ENCODE data around the gene CLDN3. TPM values are rescaled to one million over a fixed set of nuclear protein-coding genes. Genes with fewer than 3 reads are reported as not detected.

CLDN3 gene
- total RNA-seq, 4 donors from 2014 or later: not detected

DNA sequence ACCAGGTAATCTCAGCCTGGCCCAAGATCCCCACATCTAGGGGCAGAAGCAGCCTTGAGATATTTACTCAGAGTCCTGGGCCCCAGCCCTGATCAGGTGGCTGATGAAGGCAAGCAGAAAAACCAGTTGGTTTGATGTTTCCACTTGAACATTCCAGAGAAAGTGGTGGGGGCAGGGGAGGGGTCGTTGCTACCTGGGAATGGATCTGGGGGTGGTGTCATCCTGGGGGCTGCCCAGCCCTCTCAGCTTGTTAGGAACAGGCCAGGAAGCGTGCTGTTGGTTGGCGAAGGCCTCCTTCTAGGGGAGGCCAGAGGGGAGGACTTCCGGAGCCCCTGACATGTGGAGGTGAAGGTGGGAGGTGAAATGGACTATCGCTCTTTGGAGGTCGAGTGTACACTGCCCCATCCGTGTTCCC is 27.7 kb downstream of the CLDN3 start:
- TF ChIP-seq, protein P1, sequence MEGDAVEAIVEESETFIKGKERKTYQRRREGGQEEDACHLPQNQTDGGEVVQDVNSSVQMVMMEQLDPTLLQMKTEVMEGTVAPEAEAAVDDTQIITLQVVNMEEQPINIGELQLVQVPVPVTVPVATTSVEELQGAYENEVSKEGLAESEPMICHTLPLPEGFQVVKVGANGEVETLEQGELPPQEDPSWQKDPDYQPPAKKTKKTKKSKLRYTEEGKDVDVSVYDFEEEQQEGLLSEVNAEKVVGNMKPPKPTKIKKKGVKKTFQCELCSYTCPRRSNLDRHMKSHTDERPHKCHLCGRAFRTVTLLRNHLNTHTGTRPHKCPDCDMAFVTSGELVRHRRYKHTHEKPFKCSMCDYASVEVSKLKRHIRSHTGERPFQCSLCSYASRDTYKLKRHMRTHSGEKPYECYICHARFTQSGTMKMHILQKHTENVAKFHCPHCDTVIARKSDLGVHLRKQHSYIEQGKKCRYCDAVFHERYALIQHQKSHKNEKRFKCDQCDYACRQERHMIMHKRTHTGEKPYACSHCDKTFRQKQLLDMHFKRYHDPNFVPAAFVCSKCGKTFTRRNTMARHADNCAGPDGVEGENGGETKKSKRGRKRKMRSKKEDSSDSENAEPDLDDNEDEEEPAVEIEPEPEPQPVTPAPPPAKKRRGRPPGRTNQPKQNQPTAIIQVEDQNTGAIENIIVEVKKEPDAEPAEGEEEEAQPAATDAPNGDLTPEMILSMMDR (IDR thresholded peaks at IDR 0.05; ENCODE audit: low read depth): no peak

DNA sequence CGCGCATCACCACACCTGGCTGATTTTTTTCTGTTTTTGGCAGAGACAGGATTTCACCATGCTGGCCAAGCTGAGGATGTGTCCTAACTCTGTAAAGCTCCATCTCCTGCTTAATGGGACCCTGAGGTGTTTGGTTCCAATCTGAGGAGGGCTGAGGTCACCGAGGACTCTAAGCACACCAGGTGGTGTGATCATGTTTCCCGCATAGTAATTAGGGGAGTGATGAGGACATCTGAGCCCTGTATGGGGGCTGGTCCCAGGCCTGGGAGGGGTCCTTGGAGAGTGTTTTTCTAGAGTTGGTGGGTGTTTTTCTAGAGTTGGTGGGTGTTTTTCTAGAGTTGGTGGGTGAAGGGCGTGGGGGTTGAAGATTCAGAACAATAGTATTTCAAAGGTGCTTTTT is 28.5 kb downstream of the CLDN3 start:
- TF ChIP-seq, protein P1 (IDR thresholded peaks at IDR 0.05; ENCODE audit: low read depth): no peak

DNA sequence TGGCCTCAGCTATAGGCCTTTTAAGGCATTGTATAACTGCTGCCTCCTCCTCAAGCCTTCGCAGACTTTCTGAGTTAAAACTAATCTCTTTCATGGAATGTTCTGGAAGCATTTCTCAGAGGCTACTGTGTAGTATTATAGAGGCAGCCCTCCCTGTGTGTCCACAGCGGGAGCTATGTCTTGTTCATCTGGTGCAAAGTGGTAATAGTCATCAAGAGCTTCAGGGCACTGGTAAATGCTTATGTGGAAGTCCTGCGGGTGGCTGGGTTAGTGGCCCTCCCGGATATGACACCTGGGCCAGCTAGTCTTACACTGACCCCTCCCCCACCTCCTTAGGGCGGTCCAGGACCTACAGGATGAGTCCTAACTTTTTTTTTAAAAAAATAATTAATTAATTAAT is 29.3 kb downstream of the CLDN3 start:
- TF ChIP-seq, protein P1 (IDR thresholded peaks at IDR 0.05; ENCODE audit: low read depth): no peak

DNA sequence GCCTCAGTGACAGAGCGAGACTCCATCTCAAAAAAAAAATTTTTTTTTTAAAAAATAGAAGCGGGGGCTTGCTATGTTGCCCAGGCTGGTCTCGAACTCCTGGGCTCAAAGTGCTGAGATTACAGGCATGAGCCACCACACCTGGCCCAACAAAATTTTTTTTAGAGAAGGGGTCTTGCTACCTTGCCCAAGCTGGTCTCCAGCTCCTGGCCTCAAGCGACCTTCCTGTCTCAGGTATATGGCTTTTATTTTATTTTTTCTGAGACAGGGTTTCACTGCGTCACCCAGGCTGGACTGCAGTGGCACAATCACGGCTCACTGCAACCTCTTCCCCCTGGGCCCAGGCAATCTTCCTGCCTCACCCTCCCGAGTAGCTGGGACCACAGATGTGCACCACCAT is 29.9 kb downstream of the CLDN3 start:
- TF ChIP-seq, protein P1 (IDR thresholded peaks at IDR 0.05; ENCODE audit: low read depth): no peak

DNA sequence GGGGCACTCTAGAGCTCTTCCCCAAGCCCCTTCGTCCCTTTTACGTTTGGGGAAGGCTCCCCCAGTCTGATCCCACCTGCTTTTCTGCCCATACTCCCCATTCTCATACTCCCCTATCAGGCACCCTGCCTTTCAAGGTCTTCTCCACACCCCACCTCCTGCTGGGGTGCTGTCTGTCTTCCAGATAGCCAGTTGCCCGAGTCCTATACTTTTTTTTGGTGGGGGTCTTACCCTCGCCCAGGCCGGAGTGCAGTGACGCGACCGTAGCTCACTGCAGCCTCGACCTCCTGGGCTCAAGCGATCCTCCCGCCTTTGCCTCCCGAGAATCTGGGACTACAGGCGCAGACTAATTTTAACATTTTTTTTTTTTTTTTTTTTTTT is 30.7 kb downstream of the CLDN3 start:
- TF ChIP-seq, protein P1 (IDR thresholded peaks at IDR 0.05; ENCODE audit: low read depth): no peak

DNA sequence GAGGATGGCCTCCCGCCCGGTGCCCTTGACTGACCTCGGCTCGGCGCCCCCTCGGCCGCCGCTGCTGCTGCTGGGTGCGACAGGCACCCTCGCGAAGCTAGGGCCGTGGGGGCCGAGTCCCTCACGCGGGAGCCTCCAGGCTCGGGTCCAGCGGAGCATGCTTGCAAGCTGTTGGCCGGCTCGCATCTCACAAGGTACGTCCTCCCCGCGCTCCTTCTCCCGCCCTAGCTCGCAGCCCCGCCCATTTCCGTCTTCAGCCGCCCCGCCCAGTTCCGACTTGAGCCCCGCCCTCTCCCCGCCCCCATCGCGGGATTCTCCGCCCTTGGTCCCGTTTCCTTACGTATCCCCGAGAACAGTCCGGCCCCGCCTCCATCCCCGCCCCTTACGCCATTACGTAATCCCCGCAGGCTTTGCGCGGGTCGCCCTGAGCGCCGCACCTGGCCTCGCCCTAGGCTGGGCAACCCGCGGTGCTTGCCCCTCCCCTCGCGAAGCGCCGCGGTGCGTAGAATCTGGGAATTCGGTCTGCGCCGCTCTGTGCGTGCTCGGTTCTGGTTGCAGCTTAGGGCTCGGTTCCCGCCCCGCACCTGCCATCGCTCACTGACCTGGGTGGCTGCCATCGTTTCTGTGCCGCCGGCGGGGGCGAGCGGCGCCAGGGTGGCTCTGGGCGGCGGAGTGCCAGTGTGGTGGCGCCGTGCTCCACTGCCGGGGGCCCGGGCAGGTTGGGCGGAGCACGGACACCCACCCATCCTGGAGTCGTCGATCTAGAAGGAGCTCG is 31.3 kb downstream of the CLDN3 start, which contains the start of gene ABHD11:
Gene ABHD11 (minus strand): TSS at position 191 of the 775 bp plus-strand sequence. CDS start 32 bp downstream, at position 159.
- TF ChIP-seq, protein P1 (IDR thresholded peaks at IDR 0.05; ENCODE audit: low read depth): no peak

DNA sequence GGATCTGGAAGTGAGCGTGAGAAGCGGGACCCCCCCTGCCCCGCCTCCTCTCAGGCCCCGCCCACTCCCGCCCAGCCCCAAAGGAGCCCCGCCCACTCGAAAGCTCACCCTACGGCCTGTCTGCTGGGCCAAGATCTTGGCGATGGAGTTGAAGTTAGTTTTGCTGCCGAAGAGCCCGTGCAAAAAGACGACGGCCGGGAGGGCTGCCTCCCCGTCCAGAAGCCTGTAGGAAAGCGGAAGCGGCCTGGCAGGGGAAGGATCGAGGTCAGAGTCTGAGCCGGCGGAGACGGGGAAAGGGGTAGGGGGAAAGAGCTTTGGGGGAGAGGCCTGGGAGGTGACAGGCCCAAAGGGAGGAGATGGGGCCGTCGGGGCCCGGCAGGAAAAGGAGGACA is 31.9 kb downstream of the CLDN3 start:
- TF ChIP-seq, protein P1 (IDR thresholded peaks at IDR 0.05; ENCODE audit: low read depth): no peak

Data from subcutaneous adipose tissue (tissue), 4 donors.